Heart left ventricle (tissue), 16 donors: ENCODE results near the gene COBL. TPM values are rescaled to one million over a fixed set of nuclear protein-coding genes. Genes with fewer than 3 reads are reported as not detected.
A peak's percentile ranks its signal among the peaks of the same experiment; 100 is the strongest.

Source experiments
- ATAC-seq, 4 donors: fragments of 200-7000 bp; cut with Tn5 transposase; one replicate each; pipeline ENCODE4 v1.9.1; 2020 to 2022; ENCODE audit warnings: moderate library complexity in 4 of 4, mild to moderate bottlenecking in 3 of 4, moderate number of reproducible peaks in 1 of 4
- DNase-seq, 5 donors: peaks; one replicate each; pipeline ENCODE4 v3.0.0-alpha.2; 2020
- H3K27ac ChIP-seq, 12 donors: fragments of 200-600 bp; sonication (generic) in 4 of 12; one replicate each; pipeline versions ENCODE4 v1.5.0 to v1.8.0; 2016 to 2022; ENCODE audit warnings: mild to moderate bottlenecking in 2 of 12
- H3K27me3 ChIP-seq, 9 donors: fragments of 200-600 bp; sonication (generic) in 2 of 9; one replicate each; pipeline versions ENCODE4 v1.5.1 to v1.8.0; 2016 to 2022; ENCODE audit warnings: mild to moderate bottlenecking in 3 of 9
- H3K36me3 ChIP-seq, 9 donors: fragments of 200-600 bp; sonication (generic) in 2 of 9; one replicate each; pipeline versions ENCODE4 v1.5.0 to v1.8.0; 2018 to 2022; ENCODE audit warnings: mild to moderate bottlenecking in 2 of 9
- H3K4me1 ChIP-seq, 12 donors: fragments of 200-600 bp; sonication (generic) in 4 of 12; one replicate each; pipeline versions ENCODE4 v1.5.0 to v1.8.0; 2016 to 2022; ENCODE audit warnings: mild to moderate bottlenecking in 3 of 12
- H3K4me3 ChIP-seq, 12 donors: fragments of 200-600 bp; sonication (generic) in 4 of 12; one replicate each; pipeline versions ENCODE4 v1.5.0 to v1.8.0; 2017 to 2022; ENCODE audit warnings: mild to moderate bottlenecking in 9 of 12, moderate library complexity in 4 of 12
- H3K9me3 ChIP-seq, 12 donors: fragments of 200-600 bp; sonication (generic) in 4 of 12; one replicate each; pipeline versions ENCODE4 v1.5.0 to v1.8.0; 2016 to 2022; ENCODE audit warnings: mild to moderate bottlenecking in 1 of 12
- POLR2A ChIP-seq, 2 donors: fragments of 450-650 bp; IDR thresholded peaks; one replicate each; pipeline ENCODE4 v1.6.1; 2017; ENCODE audit warnings: antibody characterized with exemption in 2 of 2, mild to moderate bottlenecking in 2 of 2, moderate library complexity in 2 of 2
- WGBS, 4 donors: extraction: QIAGEN DNeasy Blood & Tissue Kit in 2 of 4; methylation state at CpG; one replicate each; pipeline versions ENCODE4 v1.1.5 to v1.1.7; 2013 to 2018; 5-methylcytosine and 5-hydroxymethylcytosine counted together
- intact Hi-C, 10 donors: fragments of 100-400 bp; cut with DNase I; formaldehyde crosslinking; loops; one replicate each; pipeline versions ENCODE4 v1.11.1 to v1.14.2; 2022
- polyA plus RNA-seq, 2 donors: library from polyadenylated mRNA; stranded (reverse); fragments of 200-250 nt; gene quantifications; one replicate each; pipeline ENCODE4 v1.2.3, GENCODE V29; 2013
- total RNA-seq, 9 donors: library from RNA; depleted of rRNA in 2 of 9; stranded (reverse); fragments of >200 nt in 2 of 9; fragmentation: NEBNext Ultra II Directional in 3 of 9; extraction: Animal tissue kit (Norgen Biotek cat#: 25700) in 3 of 9; gene quantifications; one replicate each; pipeline versions ENCODE4 v1.1.0 to v1.2.4, GENCODE V29; 2016 to 2023
- TF ChIP-seq, protein P1 (sequence below), 12 donors: fragments of 200-600 bp; sonication (generic) in 4 of 12; IDR thresholded peaks; one replicate each; pipeline versions ENCODE4 v1.5.0 to v1.8.0; 2018 to 2022; ENCODE audit warnings: antibody characterized with exemption in 12 of 12, mild to moderate bottlenecking in 5 of 12
- donor health status: ischemic (EF 13 %, LVEDD 7.1; RV severe dilation, severe dysfunction).
- donor health status: healthy with polysubstance abuse.
- donor health status: DM: no; HTN: yes; CAD: no.
- donor health status: DM: no; HTN: no; CAD: no.
- donor health status: ischemic (EF 25% LVEDD 6.9; RV normal size, moderate dysfunction).
- donor health status: ischemic (EF 25% LVEDD 5.7; RV mildly dilated, moderate dysfunction).
- donor health status: healthy.
- donor health status: DM: yes; HTN: yes; CAD: no.
- donor health status: ischemic (EF 35%, LVEDD 5.7; RV mildly dilated, moderate dysfunction).
- donor health status: nonischemic (EF 11% LVEDD 7.7; RV severe dilation, severe dysfunction).
- donor health status: DM: yes; HTN: yes; CAD: no.
- donor health status: PGD.
- donor health status: ischemic (EF 29% LVEDD 5.4; RV normal size, mild dysfunction).
- donor health status: nonischemic (EF 23%, LVEDD 6.1; RV moderate dilation, normal function).

Gene COBL
- total and polyA plus RNA-seq, 11 donors = 25.9 to 123 (median 80.4) TPM

DNA sequence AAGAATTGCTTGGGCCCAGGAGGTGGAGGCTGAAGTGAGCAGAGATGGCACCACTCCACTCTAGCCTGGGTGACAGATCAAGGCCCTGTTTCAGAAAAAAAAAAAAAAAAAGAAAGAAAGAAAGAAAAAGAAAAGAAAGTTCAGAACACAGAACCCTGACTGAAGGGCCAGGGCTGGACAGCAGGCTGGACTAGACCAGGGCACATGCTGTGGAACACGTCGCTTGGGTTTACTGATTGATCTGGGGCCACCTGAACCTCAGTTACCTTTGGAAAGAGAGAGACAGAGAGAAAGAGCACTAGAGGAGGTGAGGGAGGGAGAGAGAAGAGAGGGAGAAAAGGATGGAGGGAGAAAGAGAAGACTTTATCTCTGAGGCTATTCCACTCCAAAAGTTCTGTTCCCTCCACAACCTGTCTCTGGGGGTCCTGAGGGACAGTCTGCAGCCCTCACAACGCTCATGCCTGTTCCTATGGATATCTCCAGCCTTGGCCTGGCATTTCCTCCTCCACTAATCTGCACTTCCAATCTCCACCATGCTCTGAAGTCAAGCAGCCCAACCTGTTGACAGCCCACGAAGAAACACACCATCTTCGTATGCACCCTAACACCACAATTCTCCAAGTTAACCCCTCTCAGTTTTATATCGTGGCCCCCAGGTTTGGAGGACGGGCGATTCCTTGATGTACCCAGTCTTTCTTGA is 81.8 kb downstream of the COBL start:
- WGBS, 4 donors = 74 to 81% (median 79%) methylated on average over 8 of the region's 8 CpGs
- no peaks in the 10 kb centered on the region for H3K36me3 ChIP-seq
- no peak for TF ChIP-seq POLR2A (IDR thresholded peaks at IDR 0.05)
- TF ChIP-seq, protein P1, sequence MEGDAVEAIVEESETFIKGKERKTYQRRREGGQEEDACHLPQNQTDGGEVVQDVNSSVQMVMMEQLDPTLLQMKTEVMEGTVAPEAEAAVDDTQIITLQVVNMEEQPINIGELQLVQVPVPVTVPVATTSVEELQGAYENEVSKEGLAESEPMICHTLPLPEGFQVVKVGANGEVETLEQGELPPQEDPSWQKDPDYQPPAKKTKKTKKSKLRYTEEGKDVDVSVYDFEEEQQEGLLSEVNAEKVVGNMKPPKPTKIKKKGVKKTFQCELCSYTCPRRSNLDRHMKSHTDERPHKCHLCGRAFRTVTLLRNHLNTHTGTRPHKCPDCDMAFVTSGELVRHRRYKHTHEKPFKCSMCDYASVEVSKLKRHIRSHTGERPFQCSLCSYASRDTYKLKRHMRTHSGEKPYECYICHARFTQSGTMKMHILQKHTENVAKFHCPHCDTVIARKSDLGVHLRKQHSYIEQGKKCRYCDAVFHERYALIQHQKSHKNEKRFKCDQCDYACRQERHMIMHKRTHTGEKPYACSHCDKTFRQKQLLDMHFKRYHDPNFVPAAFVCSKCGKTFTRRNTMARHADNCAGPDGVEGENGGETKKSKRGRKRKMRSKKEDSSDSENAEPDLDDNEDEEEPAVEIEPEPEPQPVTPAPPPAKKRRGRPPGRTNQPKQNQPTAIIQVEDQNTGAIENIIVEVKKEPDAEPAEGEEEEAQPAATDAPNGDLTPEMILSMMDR (IDR thresholded peaks at IDR 0.05) = no peak
- H3K27ac ChIP-seq = peak overlapping the region in 3 of 12 donors; percentile 9 to 68 (median 66)
- no peak overlapping the region for H3K4me3 ChIP-seq
- H3K27me3 ChIP-seq = no peaks in the 10 kb centered on the region
- intact Hi-C loops = no loop called here
- no peaks in the 10 kb centered on the region for H3K9me3 ChIP-seq
- ATAC-seq = no peak
- no peak for DNase-seq
- H3K4me1 ChIP-seq = peaks cover 0 to 27% (median 1%) of the 10 kb centered on the region in 12 donors

DNA sequence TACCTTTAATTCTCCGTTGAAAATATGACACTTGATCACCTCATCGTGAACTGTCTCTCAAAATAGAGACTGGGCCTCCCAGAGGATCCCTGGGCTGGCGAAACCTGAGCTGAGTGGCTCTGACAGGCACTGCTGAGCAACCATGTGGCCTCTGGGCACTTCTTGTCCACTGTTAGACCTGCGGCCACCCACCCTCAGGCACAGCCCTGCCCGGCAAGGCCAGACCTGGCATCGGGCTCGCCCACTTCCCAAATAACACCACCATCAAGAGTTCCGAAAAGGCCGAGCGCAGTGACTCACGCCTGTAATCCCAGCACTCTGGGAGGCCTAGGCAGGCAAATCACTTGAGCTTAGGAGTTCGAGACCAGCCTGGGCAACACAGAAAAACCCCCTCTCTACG is 82.5 kb downstream of the COBL start:
- ATAC-seq (peak; percentile 79 to 92 (median 85)), DNase-seq (peak in 3 of 5 donors; percentile 37 to 63 (median 60))
- 73 to 80% (median 77%) methylated on average over 13 of the region's 13 CpGs for WGBS, 4 donors
- no peaks in the 10 kb centered on the region for H3K27me3 ChIP-seq
- H3K27ac ChIP-seq = peak overlapping the region in 5 of 12 donors; percentile 9 to 68 (median 65)
- TF ChIP-seq POLR2A (IDR thresholded peaks at IDR 0.05) = no peak
- TF ChIP-seq, protein P1 (IDR thresholded peaks at IDR 0.05) = no peak
- intact Hi-C loops = no loop called here
- H3K4me1 ChIP-seq = peaks cover 0 to 22% (median 1%) of the 10 kb centered on the region in 12 donors
- H3K4me3 ChIP-seq = no peak overlapping the region
- H3K9me3 ChIP-seq = no peaks in the 10 kb centered on the region
- H3K36me3 ChIP-seq = no peaks in the 10 kb centered on the region

DNA sequence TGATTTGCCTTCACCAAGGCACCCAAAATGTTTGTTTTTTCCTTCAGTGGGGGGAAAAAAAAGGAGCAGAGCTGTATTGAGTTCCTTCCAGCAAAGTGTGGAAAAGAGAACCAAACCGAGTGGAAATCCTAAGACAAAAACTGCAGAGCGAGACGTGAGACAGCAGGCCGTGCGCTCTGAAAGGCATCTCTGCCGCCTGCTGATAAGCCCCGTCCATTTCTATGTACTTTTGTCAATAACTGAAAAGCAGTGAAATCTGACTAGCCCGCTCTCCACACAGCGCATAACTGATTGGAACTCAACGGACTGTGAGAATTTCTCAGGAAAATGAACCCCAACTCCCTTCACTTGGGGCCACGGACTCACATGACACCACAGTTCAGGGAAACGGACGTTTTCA is 83.2 kb downstream of the COBL start:
- no peak for DNase-seq
- no peak for ATAC-seq
- Histone ChIP-seq H3K4me3 (no peak overlapping the region), H3K9me3 (no peaks in the 10 kb centered on the region), H3K36me3 (no peaks in the 10 kb centered on the region), H3K27ac (peak overlapping the region in 1 of 12 donors; percentile 66), H3K4me1 (peaks cover 0 to 16% (median 0%) of the 10 kb centered on the region in 12 donors), H3K27me3 (no peaks in the 10 kb centered on the region)
- intact Hi-C loops = no loop called here
- WGBS, 4 donors = 53 to 68% (median 61%) methylated on average over 13 of the region's 13 CpGs
- TF ChIP-seq POLR2A (IDR thresholded peaks at IDR 0.05) = no peak
- TF ChIP-seq, protein P1 (IDR thresholded peaks at IDR 0.05) = no peak

DNA sequence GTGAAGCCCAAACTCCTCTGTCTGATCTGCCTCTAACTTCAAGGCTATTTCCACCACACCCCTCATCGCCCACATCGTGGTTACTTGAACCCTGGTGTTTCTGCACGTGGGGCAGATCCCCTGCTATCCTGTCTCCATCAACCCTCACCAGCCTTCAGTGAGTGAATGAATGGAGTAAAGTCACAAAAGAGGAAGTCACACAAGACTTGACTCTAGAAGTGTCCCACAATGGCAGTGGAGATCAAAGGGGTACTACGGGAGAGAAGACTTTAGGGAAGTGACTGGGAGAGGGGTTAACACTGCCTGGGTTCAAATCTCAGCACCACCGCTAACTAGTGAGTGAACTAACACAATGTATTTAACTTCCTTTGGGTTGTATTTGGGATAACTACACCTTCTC is 85.9 kb downstream of the COBL start:
- H3K4me3 ChIP-seq = no peak overlapping the region
- TF ChIP-seq, protein P1 (IDR thresholded peaks at IDR 0.05) = no peak
- TF ChIP-seq POLR2A (IDR thresholded peaks at IDR 0.05) = no peak
- WGBS, 4 donors = 85 to 87% (median 86%) methylated on average over 5 of the region's 5 CpGs
- no peaks in the 10 kb centered on the region for H3K9me3 ChIP-seq
- intact Hi-C loops = no loop called here
- DNase-seq (no peak), ATAC-seq (no peak)
- no peaks in the 10 kb centered on the region for H3K36me3 ChIP-seq
- no peak overlapping the region for H3K27ac ChIP-seq
- H3K4me1 ChIP-seq = peaks cover 0 to 16% (median 0%) of the 10 kb centered on the region in 12 donors
- H3K27me3 ChIP-seq = no peaks in the 10 kb centered on the region
